HG03558 (cell line): Measurements from ENCODE around the gene RTN4R.
"Not testable (repeated sequence)": the region's sequence is repeated elsewhere in the genome, so short reads cannot be mapped to it uniquely, and the experiment has no call there.

ENCODE experiments used
- ATAC-seq: cut with Tn5 transposase; IDR thresholded peaks from one replicate; pipeline ENCODE4 v1.9.1; 2021; ENCODE audit warnings: moderate number of reproducible peaks; ENCODE audit not compliant: unreplicated experiment; ENCODE audit errors: extremely low read depth

Gene RTN4R

GRCh38 chr22:20290045-20290392 is 21.9 kb upstream of the RTN4R start:
- ATAC-seq = no peak

GRCh38 chr22:20289182-20290044 is 21.3 kb upstream of the RTN4R start:
- not testable (repeated sequence) for ATAC-seq

- ATAC-seq = not testable (repeated sequence)
Observed at GRCh38 chr22:20286784-20287423, 18.8 kb upstream of the RTN4R start.

- ATAC-seq = not testable (repeated sequence)
Observed at GRCh38 chr22:20286312-20286660, 18.2 kb upstream of the RTN4R start.

GRCh38 chr22:20285473-20286311 is 17.6 kb upstream of the RTN4R start:
- not testable (repeated sequence) for ATAC-seq

- ATAC-seq = no peak
Observed at GRCh38 chr22:20284471-20285086, 16.5 kb upstream of the RTN4R start.

- ATAC-seq = no peak
Observed at GRCh38 chr22:20283674-20284066, 15.6 kb upstream of the RTN4R start.

- no peak for ATAC-seq
Observed at GRCh38 chr22:20282901-20283673, 15.0 kb upstream of the RTN4R start.

- no peak for ATAC-seq
Observed at GRCh38 chr22:20281891-20282290, 13.8 kb upstream of the RTN4R start.

- ATAC-seq = not testable (repeated sequence)
Observed at GRCh38 chr22:20281473-20281872, 13.4 kb upstream of the RTN4R start.

- ATAC-seq = no peak
Observed at GRCh38 chr22:20280866-20281265, 12.7 kb upstream of the RTN4R start.

- ATAC-seq = not testable (repeated sequence)
Observed at GRCh38 chr22:20280163-20280562, 12.0 kb upstream of the RTN4R start.

- ATAC-seq = no peak
Observed at GRCh38 chr22:20279662-20280134, 11.6 kb upstream of the RTN4R start.

GRCh38 chr22:20278726-20279490 is 10.8 kb upstream of the RTN4R start:
- ATAC-seq = not testable (repeated sequence)

GRCh38 chr22:20277936-20278635 is 10.0 kb upstream of the RTN4R start:
- ATAC-seq = not testable (repeated sequence)

- ATAC-seq = no peak
Observed at GRCh38 chr22:20276468-20276867, 8.3 kb upstream of the RTN4R start.

- no peak for ATAC-seq
Observed at GRCh38 chr22:20275836-20276235, 7.7 kb upstream of the RTN4R start.

- not testable (repeated sequence) for ATAC-seq
Observed at GRCh38 chr22:20275325-20275724, 7.2 kb upstream of the RTN4R start.
